ENCODE data around the gene TDRD10. TPM values are rescaled to one million over a fixed set of nuclear protein-coding genes. Genes with fewer than 3 reads are reported as not detected.
A peak's percentile ranks its signal among the peaks of the same experiment; 100 is the strongest.

Gene TDRD10
- total RNA-seq (2014; rRNA removed; shearing (Covaris generic)): not detected in 2 replicates

- no peak for DNase-seq (ENCODE audit: low read depth)
Measured at GRCh38 chr1:154502066-154502743, at the start of gene TDRD10, which contains the start of gene SHE. TDRD10 (plus strand) TSS chr1:154502219; CDS start chr1:154506904, 4,685 bp downstream. SHE (minus strand) TSS chr1:154502412; CDS start chr1:154502026, 386 bp downstream.

GRCh38 chr1:154453161-154453560 lies 48.9 kb upstream of the TDRD10 start:
- DNase-seq (ENCODE audit: low read depth): no peak

DNA sequence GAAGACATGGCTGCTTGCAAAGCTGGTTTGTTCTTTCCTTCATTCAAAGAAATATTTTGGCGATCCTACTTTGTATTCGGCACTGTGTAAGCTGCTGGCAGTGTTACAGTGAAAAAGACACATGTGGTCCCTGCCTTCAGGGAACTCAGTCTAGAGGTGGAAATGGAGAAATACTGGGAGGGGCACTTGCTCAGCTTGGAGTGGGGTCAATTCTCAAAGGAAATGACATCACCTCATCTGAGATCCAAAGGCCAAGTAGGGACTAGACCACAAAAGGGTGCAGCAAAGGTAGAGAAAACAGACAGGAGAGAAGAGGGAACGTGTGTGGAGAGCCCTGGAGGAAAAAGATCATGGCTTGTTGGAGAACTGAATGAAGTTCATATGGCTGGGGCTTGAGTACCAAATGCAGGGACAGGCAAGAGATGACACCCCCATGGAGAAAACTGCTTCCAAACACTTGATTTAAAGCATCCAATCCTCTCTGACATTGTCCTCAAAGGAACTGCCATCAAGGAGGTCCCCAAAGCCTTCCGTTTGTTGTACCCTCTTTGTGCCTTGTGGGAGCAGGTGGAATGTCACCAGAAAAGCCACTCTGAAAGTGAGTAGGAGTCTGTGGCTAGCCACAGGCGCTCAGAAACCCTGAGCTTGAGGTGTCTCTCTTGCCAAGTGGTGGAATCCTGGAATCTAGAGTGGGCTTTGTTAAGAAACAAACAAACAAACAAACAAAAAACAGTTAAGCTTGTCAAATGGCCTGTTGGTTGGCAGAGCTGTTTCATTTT lies 48.3 kb upstream of the TDRD10 start:
- peak; percentile 66 for DNase-seq (ENCODE audit: low read depth)

DNA sequence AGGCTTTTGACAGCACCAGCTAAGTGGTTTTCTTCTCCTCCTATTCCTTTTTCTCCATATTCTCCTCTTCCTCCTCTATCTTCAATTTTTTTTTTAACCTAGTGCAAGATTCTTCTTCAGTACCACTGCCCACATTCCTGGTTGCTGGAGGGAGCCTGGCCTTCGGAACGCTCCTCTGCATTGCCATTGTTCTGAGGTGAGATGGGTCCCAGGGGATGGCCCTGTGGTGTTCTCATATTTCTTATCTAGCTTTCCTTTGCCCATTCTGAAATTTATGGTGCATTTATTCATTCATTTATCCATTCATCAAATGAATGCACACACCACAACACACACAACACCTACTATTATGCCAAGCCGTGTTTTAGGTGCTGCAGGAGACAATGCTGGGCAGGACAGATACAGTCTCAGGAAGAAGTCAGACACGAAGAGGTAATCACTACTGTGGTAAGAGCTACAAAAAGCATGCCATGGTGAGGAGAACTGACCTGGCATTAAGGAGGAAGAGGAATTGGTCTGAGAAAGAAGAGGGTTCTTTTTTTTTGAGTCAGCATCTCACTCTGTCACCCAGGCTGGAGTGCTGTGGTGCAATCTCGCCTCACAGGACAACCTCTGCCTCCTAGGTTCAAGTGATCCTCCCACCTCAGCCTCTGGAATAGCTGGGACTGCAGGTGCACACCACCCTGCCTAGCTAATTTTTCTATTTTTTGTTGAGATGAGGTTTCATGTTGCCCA lies 47.5 kb upstream of the TDRD10 start:
- no peak for DNase-seq (ENCODE audit: low read depth)

GRCh38 chr1:154456631-154457030 lies 45.4 kb upstream of the TDRD10 start:
- DNase-seq (ENCODE audit: low read depth): no peak

DNA sequence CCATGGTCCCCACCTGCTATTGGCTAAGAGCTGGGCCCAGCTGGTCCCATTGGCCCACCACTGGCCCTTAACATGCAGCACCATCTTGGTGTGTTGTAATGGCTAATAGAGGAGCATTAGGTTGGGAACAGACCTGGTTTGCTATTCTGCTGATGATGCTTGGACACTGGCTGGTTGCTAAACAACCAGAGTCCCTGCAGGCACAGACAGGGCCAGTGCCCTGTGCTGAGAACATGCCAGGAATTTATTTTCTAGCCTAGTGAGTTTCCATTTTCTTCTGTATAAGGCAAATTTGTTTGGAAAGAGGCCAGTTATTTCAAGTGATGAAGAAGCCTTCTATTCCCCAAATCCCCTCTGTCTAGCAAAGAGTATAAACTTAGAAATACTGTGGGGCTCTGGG lies 42.9 kb upstream of the TDRD10 start:
- no peak for DNase-seq (ENCODE audit: low read depth)

GRCh38 chr1:154460695-154461260 lies 41.2 kb upstream of the TDRD10 start:
- DNase-seq (ENCODE audit: low read depth): no peak

DNA sequence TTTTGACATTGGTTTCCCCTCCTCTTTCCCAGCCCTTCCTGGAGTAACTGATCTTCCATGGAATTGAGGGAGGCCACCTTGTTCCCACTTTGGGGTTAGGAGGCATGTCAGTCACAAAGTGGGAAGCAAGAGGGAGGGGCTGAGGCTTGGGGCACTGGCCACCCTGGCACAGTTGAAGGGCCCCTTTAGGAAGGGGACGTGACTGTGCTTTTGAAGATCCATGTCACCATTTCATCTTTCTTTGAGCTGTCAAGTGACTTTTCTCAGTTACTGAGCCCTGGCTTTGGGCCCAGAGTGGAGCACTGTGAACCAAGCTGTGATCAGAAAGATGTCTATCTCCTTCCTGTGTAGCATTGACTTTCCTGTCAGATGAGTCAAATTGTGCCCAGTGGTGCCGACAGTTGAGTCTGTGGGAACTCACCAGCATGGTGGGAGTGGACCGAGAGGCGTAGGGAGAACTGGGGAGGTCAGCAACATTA lies 38.5 kb upstream of the TDRD10 start:
- DNase-seq (ENCODE audit: low read depth): peak; percentile 29

GRCh38 chr1:154465621-154466195 lies 36.3 kb upstream of the TDRD10 start:
- no peak for DNase-seq (ENCODE audit: low read depth)

- no peak for DNase-seq (ENCODE audit: low read depth)
Measured at GRCh38 chr1:154466206-154466605, 35.8 kb upstream of the TDRD10 start.

DNA sequence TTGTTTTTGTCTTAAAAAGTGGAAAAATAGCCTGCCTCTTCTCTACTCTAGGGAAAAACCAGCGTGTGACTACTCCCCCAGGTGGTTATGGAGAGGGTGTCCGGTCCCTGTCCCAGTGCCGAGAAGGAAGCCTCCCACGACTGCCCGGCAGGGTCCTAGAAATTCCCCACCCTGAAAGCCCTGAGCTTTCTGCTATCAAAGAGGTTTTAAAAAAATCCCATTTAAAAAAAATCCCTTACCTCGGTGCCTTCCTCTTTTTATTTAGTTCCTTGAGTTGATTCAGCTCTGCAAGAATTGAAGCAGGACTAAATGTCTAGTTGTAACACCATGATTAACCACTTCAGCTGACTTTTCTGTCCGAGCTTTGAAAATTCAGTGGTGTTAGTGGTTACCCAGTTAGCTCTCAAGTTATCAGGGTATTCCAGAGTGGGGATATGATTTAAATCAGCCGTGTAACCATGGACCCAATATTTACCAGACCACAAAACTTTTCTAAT lies 35.0 kb upstream of the TDRD10 start:
- no peak for DNase-seq (ENCODE audit: low read depth)

DNA sequence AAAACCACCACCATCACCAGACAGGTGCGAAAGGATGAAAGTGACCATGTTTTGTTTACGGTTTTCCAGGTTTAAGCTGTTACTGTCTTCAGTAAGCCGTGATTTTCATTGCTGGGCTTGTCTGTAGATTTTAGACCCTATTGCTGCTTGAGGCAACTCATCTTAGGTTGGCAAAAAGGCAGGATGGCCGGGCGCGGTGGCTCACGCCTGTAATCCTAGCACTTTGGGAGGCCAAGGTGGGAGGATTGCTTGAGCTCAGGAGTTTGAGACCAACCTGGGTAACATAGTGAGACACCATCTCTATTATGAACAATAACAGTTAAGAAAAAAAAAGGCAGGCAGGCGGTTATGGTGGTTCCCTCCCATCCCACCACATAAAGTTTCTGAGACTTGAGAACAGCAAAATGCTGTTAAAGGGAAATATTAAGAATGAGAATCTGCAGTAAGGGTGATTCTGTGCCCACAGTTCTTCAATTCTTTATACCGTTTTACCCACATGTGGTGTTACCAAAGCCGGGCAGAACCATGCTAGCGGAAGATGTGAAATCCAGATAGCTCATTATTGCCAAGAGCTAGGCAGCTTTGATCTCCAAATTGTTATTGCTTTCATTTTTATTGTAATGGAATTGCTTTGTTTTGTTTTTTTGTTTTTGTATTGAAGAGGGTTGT lies 34.5 kb upstream of the TDRD10 start:
- no peak for DNase-seq (ENCODE audit: low read depth)

DNA sequence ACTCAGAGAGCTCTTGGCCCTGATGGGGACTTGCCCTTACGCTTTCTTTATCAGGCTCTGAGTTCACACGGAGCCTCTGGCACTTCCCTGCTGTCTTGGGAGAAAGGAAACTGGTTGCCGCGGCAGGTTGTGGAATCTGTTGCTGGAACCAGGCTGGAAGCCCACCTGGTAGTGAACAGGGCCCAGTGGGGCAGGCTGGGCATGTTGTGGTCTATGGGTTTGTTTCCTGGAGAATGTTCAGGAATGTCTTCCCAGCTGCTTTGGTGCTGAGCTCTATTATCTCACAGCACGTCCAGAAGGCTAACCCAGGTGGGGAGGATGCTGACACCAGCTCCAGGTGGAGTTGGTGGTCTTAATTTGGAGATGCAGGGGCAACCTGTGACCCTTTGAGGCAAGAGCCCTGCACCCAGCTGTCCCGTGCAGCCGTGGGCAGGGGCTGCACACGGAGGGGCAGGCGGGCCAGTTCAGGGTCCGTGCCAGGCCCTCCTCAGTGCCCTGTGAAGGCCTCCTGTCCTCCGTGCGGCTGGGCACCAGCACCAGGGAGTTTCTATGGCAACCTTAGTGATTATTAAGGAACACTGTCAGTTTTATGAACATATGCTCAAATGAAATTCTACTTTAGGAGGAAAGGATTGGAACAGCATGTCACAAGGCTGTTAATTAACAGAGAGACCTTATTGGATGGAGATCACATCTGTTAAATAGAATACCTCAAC lies 33.3 kb upstream of the TDRD10 start:
- DNase-seq (ENCODE audit: low read depth): no peak

DNA sequence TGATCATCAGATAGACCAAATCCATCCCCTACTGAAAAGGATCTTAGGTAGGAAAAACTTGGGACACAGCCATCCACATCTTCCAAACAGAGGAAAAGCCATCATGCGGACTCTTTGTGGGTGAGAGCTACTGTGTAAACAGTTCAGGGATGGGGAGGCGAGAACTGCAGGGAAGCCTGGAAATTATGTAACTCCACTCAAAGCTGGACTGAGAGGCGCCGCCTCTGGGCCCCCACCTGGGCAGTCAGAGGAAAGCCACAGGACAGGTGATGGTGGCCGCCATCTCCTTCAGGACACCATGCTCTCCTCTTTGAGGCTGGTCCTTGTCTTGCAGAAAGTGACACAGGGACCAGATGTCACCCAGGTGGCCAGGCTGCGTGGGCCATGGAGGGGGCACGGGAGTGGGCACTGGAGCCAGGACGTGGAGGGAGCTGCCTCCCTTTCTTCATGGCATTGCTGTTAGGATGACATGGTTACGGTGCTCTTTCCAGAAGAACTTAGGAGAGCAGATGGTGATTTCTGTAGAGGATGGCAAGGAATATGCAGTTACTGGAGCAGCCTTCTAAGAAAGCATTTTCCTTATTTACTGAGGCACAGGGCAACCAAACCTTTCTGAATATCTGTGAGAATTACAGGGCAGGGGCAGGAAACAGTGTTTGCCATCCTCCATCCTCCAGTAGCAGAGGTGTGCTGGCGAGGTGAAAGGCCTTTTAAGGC lies 32.0 kb upstream of the TDRD10 start:
- no peak for DNase-seq (ENCODE audit: low read depth)

- no peak for DNase-seq (ENCODE audit: low read depth)
Measured at GRCh38 chr1:154471304-154471703, 30.7 kb upstream of the TDRD10 start.

DNA sequence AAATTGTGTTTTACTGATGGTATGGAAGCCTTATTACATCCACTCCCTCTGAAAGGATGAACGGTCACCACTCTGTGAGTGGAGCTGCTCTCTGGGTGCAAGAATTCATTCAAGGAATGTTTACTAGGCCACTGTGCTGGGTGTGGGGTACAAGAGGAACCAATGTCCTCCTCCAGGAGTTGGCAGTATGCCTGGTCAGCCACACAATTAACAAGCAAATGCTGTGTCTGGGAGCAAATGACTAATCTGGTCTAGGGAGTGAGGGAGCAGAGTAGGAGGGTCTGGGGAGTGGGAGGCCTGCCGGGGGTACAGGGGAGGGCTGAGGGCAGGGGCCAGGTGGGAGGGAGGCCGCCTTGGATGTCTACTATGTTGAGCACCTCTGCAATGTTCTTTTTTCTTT lies 27.2 kb upstream of the TDRD10 start:
- DNase-seq (ENCODE audit: low read depth): peak; percentile 93

DNA sequence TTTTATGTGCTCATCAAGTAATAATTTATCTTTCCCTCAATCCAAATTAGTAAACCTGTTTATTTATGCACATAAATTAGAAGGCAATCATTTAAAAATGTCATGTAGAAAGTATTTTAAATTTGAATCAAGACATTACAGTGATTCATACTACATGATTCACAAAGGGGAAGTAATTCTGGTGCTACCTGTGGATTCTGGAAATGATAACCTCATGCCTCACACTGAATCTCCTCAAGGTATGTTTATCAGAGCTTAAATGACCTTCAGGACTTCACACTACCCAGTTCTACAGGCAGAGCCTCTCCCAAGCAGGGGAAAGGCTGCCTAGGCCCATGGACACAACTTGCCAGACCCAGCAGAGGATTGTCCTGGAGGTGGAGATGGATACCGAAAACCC lies 25.2 kb upstream of the TDRD10 start:
- DNase-seq (ENCODE audit: low read depth): no peak

DNA sequence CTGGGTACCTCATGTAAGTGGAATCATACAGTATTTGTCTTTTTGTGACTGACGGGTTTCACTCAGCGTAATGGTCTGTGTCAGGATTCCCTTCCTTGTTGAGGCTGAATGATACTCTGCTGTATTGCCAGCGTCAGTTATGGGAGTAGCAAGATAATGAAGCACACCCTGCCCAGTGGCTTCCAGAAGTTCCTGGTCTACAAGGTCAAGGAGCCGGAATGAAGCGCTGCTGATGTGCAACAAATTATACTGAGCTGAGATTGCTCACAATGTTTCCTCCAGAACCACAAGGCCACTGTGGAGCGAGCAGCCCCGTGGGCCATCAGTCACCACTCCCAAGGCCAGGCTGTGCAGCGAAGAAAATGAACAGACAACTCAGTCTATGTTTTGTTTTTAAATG lies 24.0 kb upstream of the TDRD10 start:
- DNase-seq (ENCODE audit: low read depth): no peak

- DNase-seq (ENCODE audit: low read depth): no peak
Measured at GRCh38 chr1:154478639-154479038, 23.4 kb upstream of the TDRD10 start.

All from Daoy (cell line).